ENCODE data around the gene SLC39A6.

- TF ChIP-seq CTCF (IDR thresholded peaks at IDR 0.05) (no peak), POLR2A (IDR thresholded peaks at IDR 0.05) (no peak)
Measured at GRCh38 chr18:36089001-36089400, 40.1 kb downstream of the SLC39A6 start.

All from heart left ventricle (tissue), 13 donors.